GM19238 (cell line): Measurements from ENCODE around the gene MEF2D.

Experiments
- DNase-seq: peaks from one replicate; pipeline ENCODE4 v3.0.0; 2011; ENCODE audit warnings: low spot score; ENCODE audit not compliant: insufficient read length

Gene MEF2D

GRCh38 chr1:156500793-156501506 lies 375 bp upstream of the MEF2D start:
- peak; percentile 87 for DNase-seq

- DNase-seq: no peak
These were observed 583 bp downstream of the MEF2D start for GRCh38 chr1:156499842-156500542.

GRCh38 chr1:156499194-156499841 lies 1.3 kb downstream of the MEF2D start:
- DNase-seq: no peak

- DNase-seq: no peak
These were observed 2.0 kb downstream of the MEF2D start for GRCh38 chr1:156498432-156499193.

GRCh38 chr1:156497743-156498431 lies 2.7 kb downstream of the MEF2D start:
- DNase-seq: no peak

- DNase-seq: no peak
These were observed 3.4 kb downstream of the MEF2D start for GRCh38 chr1:156497078-156497742.

GRCh38 chr1:156496211-156496761 lies 4.3 kb downstream of the MEF2D start:
- DNase-seq: no peak

GRCh38 chr1:156495401-156496140 lies 5.0 kb downstream of the MEF2D start:
- no peak for DNase-seq

- no peak for DNase-seq
These were observed 6.2 kb downstream of the MEF2D start for GRCh38 chr1:156494309-156494895.

GRCh38 chr1:156493742-156494141 lies 6.8 kb downstream of the MEF2D start:
- no peak for DNase-seq

- DNase-seq: no peak
These were observed 7.4 kb downstream of the MEF2D start for GRCh38 chr1:156493154-156493631.

- DNase-seq: no peak
These were observed 7.9 kb downstream of the MEF2D start for GRCh38 chr1:156492591-156493080.

GRCh38 chr1:156492013-156492590 lies 8.5 kb downstream of the MEF2D start:
- DNase-seq: no peak

GRCh38 chr1:156491151-156491949 lies 9.2 kb downstream of the MEF2D start:
- no peak for DNase-seq

GRCh38 chr1:156490401-156491032 lies 10.1 kb downstream of the MEF2D start:
- no peak for DNase-seq

GRCh38 chr1:156489935-156490293 lies 10.7 kb downstream of the MEF2D start:
- no peak for DNase-seq
